Activated CD4-positive, alpha-beta T cell treated with anti-CD3 and anti-CD28 coated beads, Interleukin-2, Interleukin-4, amounts not matched to agents 100 ng/mL and 50 ng/mL, durations not matched to agents 16 hours and 8 hours (primary cell): ENCODE results near the gene NDEL1.
A peak's percentile ranks its signal among the peaks of the same experiment; 100 is the strongest.
"Not testable (repeated sequence)": the region's sequence is repeated elsewhere in the genome, so short reads cannot be mapped to it uniquely, and the experiment has no call there.

Source experiments
- DNase-seq: peaks from one replicate; pipeline ENCODE4 v3.0.0-alpha.2; 2020; ENCODE audit warnings: low spot score

Gene NDEL1, protein sequence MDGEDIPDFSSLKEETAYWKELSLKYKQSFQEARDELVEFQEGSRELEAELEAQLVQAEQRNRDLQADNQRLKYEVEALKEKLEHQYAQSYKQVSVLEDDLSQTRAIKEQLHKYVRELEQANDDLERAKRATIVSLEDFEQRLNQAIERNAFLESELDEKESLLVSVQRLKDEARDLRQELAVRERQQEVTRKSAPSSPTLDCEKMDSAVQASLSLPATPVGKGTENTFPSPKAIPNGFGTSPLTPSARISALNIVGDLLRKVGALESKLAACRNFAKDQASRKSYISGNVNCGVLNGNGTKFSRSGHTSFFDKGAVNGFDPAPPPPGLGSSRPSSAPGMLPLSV

DNA sequence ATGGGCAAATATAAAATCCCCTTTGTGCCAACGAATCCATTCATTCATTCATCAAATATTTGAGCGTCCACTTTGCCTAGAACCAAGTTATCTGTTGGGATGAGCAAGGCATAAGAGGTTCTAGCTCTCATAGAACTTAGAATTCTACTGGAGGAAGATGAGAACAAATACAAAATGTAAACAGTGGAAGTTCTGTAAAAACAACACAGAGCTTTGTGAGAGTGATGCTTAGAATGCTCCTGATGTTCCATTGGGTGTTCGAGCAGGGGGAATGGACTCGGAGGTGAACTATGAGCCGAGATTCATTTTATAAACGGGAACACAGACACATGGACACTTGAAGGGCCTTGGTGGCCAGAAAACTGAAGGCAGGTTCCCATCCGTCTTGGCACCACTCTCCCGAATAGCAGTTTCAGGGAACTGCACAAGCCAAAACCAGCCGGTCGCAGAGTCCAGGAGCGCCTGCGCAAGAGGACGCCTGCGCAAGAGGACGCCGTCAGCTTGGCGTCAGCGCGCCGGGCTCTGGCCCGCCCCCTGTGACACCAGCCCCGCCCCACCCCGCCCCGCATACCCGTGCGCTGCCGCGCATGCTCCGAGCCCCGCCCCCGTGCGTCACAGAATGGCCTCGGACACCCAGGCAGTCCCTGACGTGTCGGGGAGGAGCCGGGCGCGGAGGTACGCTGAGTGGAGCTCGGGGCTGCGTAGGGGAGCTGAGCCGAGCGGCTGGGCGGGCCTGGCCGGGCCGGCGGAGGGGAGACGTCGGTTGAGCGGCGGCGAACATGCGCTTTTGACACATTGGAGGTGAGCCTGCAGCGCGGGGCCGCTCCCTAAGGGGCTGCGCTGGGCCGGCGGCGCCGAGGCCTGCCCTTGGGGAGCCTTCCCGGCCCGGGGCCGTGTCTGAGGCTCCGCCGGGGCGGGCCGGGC is at the start of gene NDEL1:
TSS of gene NDEL1 (plus strand) at position 640 of the 924 bp plus-strand sequence. CDS start 8,388 bp downstream, outside the sequence.
- DNase-seq, result peak; percentile 99

DNA sequence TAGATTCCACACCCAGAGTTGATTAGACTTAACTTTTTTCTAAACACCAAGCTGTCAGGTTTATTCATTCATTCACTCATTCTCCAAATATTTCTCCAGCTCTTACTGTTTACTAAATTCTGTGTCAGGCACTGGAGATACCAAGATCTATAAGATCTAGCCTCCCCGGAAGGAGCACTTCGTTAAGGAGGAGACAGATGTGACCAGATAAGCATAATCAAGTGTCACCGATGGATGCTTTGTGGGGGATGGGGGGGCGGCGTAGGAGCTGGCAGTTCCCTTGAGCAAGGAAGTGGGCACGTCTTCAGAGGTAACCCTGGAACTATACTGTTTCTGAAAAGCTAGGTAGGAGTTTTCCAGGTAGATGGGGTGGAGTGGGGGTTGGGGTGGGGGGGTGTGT is 48.8 kb upstream of the NDEL1 start:
- no peak for DNase-seq

DNA sequence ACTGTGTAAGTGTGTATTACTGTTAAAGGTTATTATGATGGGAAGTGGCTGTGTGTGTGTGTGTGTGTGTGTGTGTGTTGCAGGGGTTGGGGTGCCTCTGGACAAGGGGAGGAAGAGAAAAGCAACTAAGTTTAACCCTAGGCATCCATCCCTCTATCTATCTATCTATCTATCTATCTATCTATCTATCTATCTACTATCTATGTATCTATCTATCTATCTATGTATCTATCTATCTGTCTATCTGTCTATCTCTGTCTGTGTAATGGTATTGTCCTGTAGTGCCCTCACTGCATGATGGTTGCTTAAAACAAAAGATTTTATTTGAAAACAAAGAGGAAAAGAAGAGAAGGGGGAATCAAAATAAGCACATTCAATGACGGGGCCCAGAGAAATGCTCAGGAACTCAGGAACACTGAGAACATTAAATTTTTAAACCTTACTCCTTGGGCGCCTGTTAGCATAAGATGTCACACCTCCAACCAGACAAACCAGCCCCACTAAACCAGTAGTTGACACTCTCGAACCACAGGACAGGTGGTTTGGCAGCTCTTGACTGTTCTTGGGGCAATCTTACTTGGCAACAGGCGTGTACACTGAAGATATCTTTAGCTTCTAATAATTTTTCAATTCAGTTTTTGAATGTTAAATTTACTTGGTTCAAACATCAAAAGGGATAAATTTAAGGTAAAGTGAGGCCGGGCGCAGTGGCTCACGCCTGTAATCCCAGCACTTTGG is 47.6 kb upstream of the NDEL1 start:
- DNase-seq, result no peak

DNA sequence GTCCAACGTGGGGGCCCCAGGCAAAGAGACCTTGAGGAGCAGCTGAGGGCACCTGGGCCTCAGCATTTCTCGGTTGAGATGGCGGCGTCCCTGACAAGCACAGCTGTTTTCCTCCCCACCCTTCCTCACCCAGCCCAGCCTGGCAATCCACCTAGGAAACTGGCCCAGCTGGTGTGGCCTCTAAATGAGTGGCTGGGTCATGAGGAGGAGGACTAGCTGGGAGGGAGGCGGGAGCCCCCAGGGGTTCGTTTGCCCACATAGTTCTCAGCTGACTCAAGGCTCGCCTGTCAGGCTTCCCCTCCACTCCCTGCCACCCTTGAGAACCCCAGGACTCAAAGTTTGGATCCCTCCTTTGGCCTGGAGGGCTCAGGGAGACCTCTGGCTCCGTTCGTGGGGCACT is 44.0 kb upstream of the NDEL1 start:
- no peak for DNase-seq

DNA sequence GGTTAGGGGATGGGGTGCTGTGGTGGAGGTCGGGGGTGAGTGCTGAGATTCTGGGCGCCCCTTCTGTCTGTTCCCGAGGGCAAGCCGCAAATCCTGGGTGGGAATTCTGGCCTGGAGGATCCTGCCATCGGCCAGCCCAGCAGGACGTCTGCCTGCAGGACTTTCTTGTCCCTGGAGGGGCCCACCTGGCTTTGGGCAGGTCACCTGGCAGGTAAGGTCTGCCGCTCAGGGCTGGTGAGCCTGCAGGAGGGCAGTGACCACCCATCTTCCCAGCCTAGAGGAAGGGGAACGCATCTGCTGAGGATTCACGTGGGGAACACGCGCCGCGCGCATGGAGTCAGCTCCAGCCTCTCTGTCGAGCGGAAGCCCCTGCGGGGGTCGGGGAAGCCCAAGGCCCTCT is 43.4 kb upstream of the NDEL1 start:
- no peak for DNase-seq

DNA sequence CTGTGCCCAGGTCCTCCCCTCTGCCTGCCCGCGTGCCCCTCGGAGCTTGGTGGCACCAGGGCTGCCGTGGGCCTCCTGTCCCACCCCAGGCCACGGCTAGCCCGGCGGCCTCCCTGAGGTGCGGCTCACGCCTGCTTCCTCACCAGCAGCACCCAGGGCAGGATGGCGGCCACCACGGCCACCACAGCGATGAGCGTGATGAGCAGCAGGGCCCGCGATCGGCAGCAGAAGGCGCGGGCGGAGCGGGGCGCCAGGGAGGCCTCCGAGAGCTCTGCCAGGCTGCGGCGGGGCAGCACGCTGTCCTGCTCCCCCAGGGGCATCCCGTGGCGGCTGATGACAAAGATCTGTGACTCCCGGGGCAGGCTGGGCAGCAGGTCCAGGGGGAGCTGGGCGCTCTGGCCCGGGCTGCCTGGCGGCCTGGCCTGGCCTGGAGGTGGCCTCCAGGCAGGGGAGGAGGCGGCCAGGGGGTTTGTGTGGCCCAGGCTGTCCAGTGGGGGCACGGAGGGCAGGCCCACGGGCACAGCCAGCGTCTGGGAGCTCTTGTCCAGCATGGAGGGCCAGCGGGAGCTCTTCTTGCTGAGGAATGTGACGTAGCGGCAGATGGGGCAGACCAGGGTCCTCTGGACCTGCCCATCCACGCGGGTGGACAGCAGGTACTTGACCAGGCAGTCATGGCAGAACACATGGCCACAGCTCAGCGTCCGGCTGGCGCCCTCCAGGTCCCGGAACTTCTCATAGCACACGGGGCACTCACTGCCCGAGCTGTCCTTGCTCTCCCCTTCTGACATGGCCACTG is 42.8 kb upstream of the NDEL1 start:
- DNase-seq, result no peak

DNA sequence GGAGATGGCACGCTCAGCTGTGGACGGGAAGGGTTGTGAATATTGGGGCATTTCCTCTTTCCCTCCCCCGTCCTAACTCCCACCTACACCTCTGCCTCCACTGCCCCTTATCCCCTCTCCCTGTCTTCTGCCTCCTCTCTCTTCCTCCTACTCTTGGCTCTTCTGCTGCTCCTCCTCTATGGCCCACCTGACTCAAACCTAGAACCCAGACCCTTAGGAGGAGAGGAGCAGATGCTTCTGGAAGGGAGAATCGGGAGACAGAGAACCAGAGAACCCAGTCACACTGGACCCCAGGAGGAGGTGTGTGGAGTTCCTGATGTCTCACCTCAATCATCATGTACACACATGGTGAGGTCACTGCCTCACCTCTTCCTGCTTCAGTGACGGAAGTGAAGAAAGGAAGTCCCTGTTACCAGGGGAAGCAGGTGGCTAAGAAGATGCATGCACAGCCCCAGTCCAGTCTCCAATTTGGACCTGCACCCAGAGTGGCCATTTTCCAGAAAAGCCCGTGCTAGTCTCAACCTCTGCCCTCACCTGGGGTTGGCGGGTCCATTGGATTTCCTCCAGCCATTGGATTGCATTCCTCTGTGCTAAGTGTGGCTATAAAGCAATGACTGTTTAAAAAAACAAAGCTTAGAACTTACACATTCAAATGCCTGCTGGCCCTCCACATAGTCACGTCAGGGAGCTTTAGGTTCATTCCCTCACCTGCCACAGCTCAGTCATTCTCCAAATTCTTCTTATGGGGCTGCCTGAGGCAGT is 42.0 kb upstream of the NDEL1 start:
- DNase-seq, result peak; percentile 42

DNA sequence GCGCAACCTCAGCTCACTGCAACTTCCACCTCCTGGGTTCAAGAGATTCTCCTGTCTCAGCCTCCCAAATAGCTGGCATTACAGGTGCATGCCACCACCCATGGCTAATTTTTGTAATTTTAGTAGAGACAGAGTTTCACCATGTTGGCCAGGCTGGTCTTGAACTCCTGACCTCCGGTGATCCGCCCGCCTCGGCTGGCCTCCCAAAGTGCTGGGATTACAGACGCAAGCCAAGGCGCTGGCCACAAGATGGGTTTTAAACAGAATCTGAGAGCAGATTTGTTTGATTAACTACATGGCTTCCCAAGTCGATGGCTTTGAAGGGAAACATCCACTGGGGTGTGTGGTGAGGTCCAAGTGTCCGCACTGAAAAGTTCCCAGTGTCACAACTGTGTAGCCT is 41.2 kb upstream of the NDEL1 start:
- DNase-seq, result not testable (repeated sequence)

DNA sequence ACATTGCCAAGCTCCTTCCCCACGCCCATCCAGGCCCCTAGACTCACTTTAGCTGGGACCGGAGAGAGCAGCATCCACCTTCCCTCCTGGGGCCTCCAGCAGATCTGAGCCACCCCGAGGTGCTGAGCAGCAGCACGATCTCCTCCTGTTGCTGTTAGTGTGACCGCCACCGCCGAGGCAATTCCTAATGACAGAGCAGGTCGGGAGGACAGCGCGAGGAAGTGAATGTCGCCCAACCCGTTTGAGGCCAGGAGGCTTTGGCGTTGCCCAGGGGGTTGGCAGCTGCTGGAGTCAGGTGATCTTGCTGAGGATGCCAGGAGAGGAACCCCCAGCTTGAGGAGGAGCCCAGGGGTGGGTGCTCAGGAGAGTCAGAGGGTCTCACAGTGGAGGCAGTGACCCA is 38.0 kb upstream of the NDEL1 start, which contains the start of gene RNF222:
TSS of gene RNF222 (minus strand) at position 192 of the 400 bp plus-strand sequence. CDS start 4,366 bp downstream, outside the sequence.
- no peak for DNase-seq

DNA sequence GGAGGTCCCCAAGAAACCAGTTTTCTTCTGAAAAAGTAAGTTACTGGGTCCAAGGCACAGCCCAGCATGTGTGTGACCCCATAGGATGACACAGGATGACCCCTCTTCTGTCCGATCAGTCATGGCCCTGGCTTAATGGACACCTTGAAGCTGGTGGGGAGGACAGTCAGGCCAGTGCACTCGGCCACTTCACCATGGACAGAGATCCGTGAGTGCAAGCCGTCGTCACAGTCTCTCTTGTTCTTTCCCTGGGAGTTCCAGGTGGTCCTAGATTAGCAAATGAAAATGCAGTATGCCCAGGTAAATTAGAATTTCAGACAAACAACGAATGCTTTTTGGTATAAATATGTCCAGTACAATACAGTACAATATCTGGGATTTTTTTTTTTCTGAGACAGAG is 36.7 kb upstream of the NDEL1 start:
- DNase-seq, result no peak

DNA sequence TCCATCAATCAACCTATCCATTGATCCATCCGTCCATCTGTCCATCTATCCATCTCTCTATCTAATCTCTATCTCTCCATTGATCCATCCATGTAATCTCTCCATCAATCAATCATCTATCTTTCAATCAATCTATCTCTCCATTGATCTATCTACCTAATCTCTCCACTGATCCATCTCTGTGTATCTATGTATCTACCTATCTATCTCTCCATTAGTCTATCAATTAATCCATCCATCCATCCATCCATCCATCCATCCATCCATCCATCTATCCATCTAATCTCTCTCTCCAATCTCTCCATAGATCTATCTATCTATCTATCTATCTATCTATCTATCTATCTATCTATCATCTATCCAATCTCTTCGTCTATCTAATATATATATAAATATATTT is 34.6 kb upstream of the NDEL1 start:
- no peak for DNase-seq

DNA sequence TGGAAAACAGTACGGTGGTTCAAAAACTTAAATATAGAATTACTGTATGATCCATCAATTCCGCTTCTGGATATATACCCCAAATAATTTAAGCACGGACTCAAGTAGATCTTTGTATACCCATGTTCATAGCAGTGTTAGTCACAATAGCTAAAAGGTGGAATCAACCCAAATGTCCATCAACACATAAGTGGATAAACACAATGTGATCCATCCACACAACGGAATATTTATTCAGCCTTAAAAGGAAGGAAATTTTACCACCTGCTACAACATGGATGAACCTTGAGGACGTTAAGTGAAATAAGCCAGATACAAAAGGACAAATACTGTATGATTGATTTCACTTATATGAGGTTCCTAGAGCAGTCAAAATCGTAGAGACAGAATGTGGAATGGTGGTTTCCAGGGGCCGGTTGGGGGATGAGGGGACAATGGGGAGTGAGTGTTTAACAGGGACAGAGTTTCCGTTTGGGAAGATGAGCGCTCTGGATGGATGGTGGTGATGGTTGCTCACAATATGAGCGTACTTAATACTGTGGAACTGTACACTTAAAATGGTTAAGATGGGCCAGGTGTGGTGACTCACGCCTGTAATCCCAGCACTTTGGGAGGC is 32.7 kb upstream of the NDEL1 start:
- DNase-seq, result no peak

DNA sequence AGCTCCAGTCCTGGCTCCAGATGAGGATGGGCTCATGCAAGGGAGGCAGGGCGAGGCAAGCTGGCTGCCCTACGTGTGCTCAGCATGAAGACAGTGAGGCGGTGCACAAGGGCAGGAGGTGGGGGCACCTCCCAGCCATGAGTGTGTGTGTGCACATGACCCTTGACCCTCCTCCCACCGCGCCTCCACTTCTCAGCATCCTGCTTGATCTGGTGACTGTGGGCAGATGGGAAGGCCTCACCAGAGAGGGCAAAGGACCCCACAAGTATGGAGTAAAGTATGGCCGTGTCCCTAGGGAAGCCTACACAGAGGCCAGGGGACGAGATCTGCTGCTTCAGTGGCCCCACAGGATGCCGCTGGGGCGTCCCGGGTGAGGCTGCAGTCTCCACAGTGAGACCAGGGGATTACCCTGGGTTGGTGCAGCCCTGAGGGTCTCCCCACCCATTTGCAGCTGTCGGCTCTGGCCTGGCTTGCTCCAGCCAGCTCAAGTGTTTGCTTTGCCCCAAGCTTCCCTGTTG is 30.1 kb upstream of the NDEL1 start:
- DNase-seq, result no peak

DNA sequence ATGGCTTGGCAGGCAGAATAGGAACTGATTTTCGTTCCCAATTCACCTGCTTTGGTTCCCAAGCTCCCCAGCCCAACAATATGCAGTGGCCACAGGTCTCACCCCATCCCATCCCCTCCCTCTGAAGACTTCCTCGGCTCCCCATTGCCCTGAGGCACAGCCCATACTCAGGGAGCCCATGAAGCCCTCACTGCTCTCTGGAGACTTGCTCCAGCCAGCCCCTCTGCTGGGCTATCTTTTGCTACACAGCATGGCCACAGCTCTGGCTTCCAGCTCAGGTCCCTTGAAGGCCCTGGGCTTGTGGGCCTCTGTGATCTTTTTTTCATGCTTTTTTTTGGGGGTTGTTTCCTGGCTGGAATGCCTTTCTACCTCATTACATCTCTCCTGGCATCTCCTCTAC is 29.5 kb upstream of the NDEL1 start:
- no peak for DNase-seq

DNA sequence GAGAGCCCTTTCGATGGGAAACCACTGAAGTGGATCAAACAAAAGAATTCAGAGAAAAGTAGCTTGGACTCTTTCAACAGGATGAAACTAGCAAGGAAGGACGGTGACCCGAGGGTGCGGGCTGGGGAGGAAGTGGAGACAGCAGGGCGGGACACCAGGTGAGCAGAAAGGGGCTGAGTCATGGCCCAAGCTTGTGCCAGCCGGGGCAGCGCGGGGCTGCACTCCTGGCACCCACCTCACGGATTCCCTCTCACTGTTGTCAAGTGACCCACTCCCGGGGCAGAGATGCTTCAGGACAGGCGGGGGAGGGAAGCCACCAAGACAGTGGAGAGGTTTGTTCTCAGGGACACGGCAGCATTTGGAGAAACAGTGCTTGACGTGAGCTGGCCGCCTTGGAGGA is 27.3 kb upstream of the NDEL1 start:
- no peak for DNase-seq

DNA sequence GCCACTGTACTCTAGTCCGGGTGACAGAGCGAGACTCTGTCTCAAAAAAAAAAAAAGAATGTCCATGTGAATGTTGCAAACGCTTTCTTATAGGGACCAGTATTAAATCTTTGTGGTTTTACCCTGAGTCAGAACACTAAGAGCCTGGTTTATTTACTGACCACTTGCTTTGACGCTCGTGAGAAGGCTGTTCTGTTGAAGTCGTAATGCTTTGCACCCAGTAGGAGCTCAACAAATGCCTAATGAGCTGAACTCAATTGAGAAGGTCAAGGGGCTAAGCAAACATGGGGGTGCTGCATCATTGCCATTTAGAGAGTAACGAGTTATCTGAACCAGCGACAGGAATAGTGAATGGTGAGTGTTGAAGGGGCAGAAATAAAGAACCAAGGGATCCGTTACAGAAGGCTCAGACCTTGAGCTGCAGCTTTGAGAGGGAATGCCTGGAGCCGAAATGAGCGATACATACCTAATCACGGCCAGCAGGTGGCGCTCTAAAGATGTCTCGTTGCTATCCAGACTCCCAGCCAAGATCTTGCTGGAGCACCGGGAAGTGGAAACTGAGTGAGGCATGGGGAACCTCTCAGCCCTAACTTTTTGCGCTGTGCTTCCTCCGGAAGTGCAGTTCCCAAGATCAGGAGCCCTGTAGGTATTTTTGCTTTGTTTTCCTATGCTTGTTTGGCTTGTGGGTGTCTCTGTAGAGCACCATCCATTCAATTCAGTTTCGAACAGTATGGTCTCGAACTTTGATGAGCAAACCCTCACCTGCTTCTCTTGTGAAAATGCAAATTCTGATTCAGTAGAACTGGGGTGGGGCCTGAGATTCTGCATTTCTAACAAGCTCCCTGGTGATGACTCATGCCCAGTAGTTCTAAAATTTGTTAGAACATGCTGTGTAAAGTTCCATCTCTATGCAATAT is 25.5 kb upstream of the NDEL1 start:
- peak; percentile 79 for DNase-seq

DNA sequence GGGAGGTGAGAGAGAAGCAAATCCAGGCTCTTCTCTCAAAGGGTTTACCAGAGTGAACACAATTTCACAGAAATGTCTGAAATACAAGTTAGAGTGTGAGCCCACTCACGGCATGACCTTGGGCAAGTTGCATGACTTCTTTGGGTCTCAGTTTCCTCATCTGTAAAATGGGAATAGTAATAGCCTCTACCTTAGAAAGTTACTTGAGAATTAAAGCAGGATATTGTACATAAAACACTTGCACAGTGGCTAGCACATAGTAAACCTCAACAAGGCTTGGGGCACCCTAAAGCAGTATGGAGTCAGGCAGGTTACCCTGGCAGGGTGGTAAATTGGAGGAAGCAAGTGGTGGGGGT is 24.8 kb upstream of the NDEL1 start:
- DNase-seq, result no peak

DNA sequence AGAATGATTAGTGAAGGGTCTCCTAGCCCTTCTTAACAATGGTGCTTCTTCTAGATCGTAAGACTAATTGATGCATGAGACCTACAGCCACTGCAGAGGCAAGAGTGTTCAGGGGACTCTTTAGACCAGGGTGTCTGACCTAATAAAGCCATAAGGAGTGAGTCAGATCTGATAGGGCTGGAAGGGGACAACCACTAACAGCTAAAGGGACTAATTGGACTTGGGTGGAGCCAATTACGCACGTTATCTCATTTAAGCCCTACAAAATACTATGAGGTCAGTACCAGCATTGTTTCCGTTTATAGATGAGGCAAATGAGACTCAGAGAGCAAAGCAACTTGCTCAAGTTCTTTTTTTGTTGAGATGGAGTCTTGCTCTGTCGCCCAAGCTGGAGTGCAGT is 23.6 kb upstream of the NDEL1 start:
- DNase-seq, result no peak

DNA sequence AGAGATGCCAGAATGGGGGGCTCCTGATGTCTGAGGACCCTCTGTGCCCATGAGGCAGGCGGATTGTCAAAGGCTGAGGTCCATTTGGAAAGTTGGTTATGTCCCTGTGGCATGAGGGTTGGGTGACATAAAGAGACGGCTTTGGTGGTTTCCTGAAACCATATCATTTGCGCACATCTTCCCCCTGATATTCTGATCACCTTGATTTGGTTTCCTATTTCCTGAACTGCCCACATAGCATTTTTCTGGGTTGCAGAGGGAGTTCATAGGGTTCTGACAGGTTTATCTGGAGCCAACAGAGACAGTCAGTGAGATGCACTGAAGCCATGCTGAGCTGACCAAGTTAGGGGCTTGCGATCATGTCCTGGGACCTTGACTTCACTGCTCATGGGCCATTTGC is 22.4 kb upstream of the NDEL1 start:
- DNase-seq, result no peak
